ENCODE measurements around the gene SLC37A3. TPM values are rescaled to one million over a fixed set of nuclear protein-coding genes. Genes with fewer than 3 reads are reported as not detected.
"Not testable (repeated sequence)": the region's sequence is repeated elsewhere in the genome, so short reads cannot be mapped to it uniquely, and the experiment has no call there.

Gene SLC37A3
- total RNA-seq, 2 donors from 2014 or later = 37.4 to 55.7 TPM

- Histone ChIP-seq H3K4me3 (no peak overlapping the region), H3K36me3 (replicated peaks in 1 of 2; ENCODE audit: insufficient read depth in 1 of 2, low read depth in 2 of 2) (no peaks in the 10 kb centered on the region), H3K27me3 (no peaks in the 10 kb centered on the region), H3K27ac (no peak overlapping the region), H3K9me3 (no peaks in the 10 kb centered on the region), H3K4me1 (peaks cover 16% of the 10 kb centered on the region)
- no peak for DNase-seq
- no peak for TF ChIP-seq CTCF (IDR thresholded peaks at IDR 0.05)
- no peak for TF ChIP-seq POLR2A (IDR thresholded peaks at IDR 0.05)
- intact Hi-C loops (cut with DNase I) = no loop called here
- 85 to 91% methylated on average over 21 of the region's 21 CpGs for WGBS, 2 donors
- ATAC-seq = no peak
Measured at GRCh38 chr7:140314573-140315480, 83.5 kb downstream of the SLC37A3 start.

GRCh38 chr7:140312141-140312846, 86.0 kb downstream of the SLC37A3 start:
- peaks cover 16% of the 10 kb centered on the region for H3K4me1 ChIP-seq
- no peak overlapping the region for H3K4me3 ChIP-seq
- ATAC-seq = no peak
- H3K36me3 ChIP-seq (replicated peaks in 1 of 2; ENCODE audit: insufficient read depth in 1 of 2, low read depth in 2 of 2) = no peaks in the 10 kb centered on the region
- intact Hi-C loops (cut with DNase I) = no loop called here
- TF ChIP-seq CTCF (IDR thresholded peaks at IDR 0.05) = no peak
- TF ChIP-seq POLR2A (IDR thresholded peaks at IDR 0.05) = no peak
- no peak overlapping the region for H3K27ac ChIP-seq
- 83 to 98% methylated on average over 2 of the region's 2 CpGs for WGBS, 2 donors
- DNase-seq = no peak
- H3K9me3 ChIP-seq = no peaks in the 10 kb centered on the region
- no peaks in the 10 kb centered on the region for H3K27me3 ChIP-seq

- H3K4me1 ChIP-seq = not testable (repeated sequence)
- 100% methylated on average over 2 of the region's 2 CpGs for WGBS, 2 donors
Measured at GRCh38 chr7:140311128-140311527, 87.2 kb downstream of the SLC37A3 start.

GRCh38 chr7:140310337-140311002, 87.9 kb downstream of the SLC37A3 start:
- H3K4me3 ChIP-seq = no peak overlapping the region
- H3K27ac ChIP-seq = no peak overlapping the region
- H3K36me3 ChIP-seq (replicated peaks in 1 of 2; ENCODE audit: insufficient read depth in 1 of 2, low read depth in 2 of 2) = no peaks in the 10 kb centered on the region
- DNase-seq (no peak), ATAC-seq (no peak)
- H3K27me3 ChIP-seq = no peaks in the 10 kb centered on the region
- intact Hi-C loops (cut with DNase I) = no loop called here
- H3K4me1 ChIP-seq = peaks cover 3% of the 10 kb centered on the region
- no peaks in the 10 kb centered on the region for H3K9me3 ChIP-seq
- 38 to 46% methylated on average over 3 of the region's 3 CpGs for WGBS, 2 donors
- TF ChIP-seq POLR2A (IDR thresholded peaks at IDR 0.05) (no peak), CTCF (IDR thresholded peaks at IDR 0.05) (no peak)

More at GRCh38 chr7:140311128-140311527, 87.2 kb downstream of the SLC37A3 start:
- intact Hi-C loops (cut with DNase I); H3K27me3 ChIP-seq; H3K27ac ChIP-seq; DNase-seq; ATAC-seq; H3K4me3 ChIP-seq; H3K36me3 ChIP-seq (replicated peaks in 1 of 2; ENCODE audit: insufficient read depth in 1 of 2, low read depth in 2 of 2); H3K9me3 ChIP-seq: not testable (repeated sequence)

- DNase-seq = no peak
- no peak for ATAC-seq
- Histone ChIP-seq H3K36me3 (replicated peaks in 1 of 2; ENCODE audit: insufficient read depth in 1 of 2, low read depth in 2 of 2) (no peaks in the 10 kb centered on the region), H3K27ac (no peak overlapping the region), H3K4me3 (no peak overlapping the region), H3K9me3 (no peaks in the 10 kb centered on the region), H3K4me1 (no peaks in the 10 kb centered on the region), H3K27me3 (no peaks in the 10 kb centered on the region)
- WGBS, 2 donors = 87 to 93% methylated on average over 3 of the region's 3 CpGs
- intact Hi-C loops (cut with DNase I) = no loop called here
- no peak for TF ChIP-seq POLR2A (IDR thresholded peaks at IDR 0.05)
- no peak for TF ChIP-seq CTCF (IDR thresholded peaks at IDR 0.05)
Measured at GRCh38 chr7:140308060-140308459, 90.3 kb downstream of the SLC37A3 start.
